Neural cell (in vitro differentiated cells): Measurements from ENCODE around the gene DNAJC13.

Source experiments
- EP300 ChIP-seq: fragments of 450-650 bp; conservative IDR thresholded peaks from 2 replicates; pipeline ENCODE4 v1.6.1; 2014; ENCODE audit warnings: antibody characterized with exemption, mild to moderate bottlenecking, moderate library complexity; ENCODE audit not compliant: poor library complexity, severe bottlenecking
- EZH2 ChIP-seq: fragments of 200-600, 300-800 bp; shearing (Covaris generic), sonication (generic); IDR thresholded peaks from 2 replicates; pipeline ENCODE4 v1.6.1; 2014; ENCODE audit warnings: antibody characterized with exemption, low read length, borderline replicate concordance, mild to moderate bottlenecking; ENCODE audit not compliant: insufficient read depth, poor library complexity, severe bottlenecking
- MXI1 ChIP-seq: fragments of 450-650 bp; conservative IDR thresholded peaks from 2 replicates; pipeline ENCODE4 v1.6.1; 2014; ENCODE audit warnings: antibody characterized with exemption, mild to moderate bottlenecking; ENCODE audit not compliant: poor library complexity, severe bottlenecking
- POLR2AphosphoS5 ChIP-seq: IDR thresholded peaks from 2 replicates; pipeline ENCODE4 v1.6.1; 2012
- RAD21 ChIP-seq: fragments of 450-650 bp; conservative IDR thresholded peaks from 2 replicates; pipeline ENCODE4 v1.6.1; 2014; ENCODE audit warnings: antibody characterized with exemption, mild to moderate bottlenecking, moderate library complexity
- SMC3 ChIP-seq: fragments of 450-650 bp; conservative IDR thresholded peaks from 2 replicates; pipeline ENCODE4 v1.6.1; 2014; ENCODE audit warnings: antibody characterized with exemption, mild to moderate bottlenecking, moderate library complexity; ENCODE audit not compliant: poor library complexity
- TAF1 ChIP-seq: IDR thresholded peaks from 2 replicates; pipeline ENCODE4 v1.6.1; 2012; ENCODE audit warnings: low read depth
- TF ChIP-seq, protein P1 (sequence below): fragments of 450-650 bp; IDR thresholded peaks from 2 replicates; pipeline ENCODE4 v1.5.1; 2014; ENCODE audit warnings: antibody characterized with exemption, mild to moderate bottlenecking, moderate library complexity; ENCODE audit not compliant: poor library complexity, severe bottlenecking
- TF ChIP-seq, protein P2 (sequence below): IDR thresholded peaks from 2 replicates; pipeline ENCODE4 v1.6.1; 2012; ENCODE audit warnings: borderline replicate concordance

DNA sequence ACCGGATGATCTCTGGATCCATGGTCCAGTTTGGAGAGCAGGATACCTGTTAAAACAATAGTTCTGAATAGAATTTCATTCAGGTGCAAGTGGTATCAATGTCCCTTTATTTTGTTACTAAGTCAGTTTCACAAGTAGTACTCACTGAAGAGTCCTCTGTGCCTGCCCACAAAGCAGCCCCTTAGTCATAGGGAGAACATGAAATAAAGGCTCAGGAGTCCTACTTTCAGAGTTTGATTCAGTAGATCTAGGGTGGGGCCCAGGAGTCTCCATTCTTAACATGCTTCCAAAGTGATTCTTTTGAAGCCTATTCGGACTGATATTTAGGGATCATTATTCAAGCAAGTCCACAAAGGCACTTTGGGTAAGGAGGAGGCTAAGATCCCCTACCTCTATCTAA lies 100.0 kb downstream of the DNAJC13 start:
- TF ChIP-seq POLR2AphosphoS5 (no peak), EP300 (no peak), EZH2 (no peak), RAD21 (no peak), TAF1 (no peak), SMC3 (no peak), MXI1 (no peak)
- TF ChIP-seq, protein P1, sequence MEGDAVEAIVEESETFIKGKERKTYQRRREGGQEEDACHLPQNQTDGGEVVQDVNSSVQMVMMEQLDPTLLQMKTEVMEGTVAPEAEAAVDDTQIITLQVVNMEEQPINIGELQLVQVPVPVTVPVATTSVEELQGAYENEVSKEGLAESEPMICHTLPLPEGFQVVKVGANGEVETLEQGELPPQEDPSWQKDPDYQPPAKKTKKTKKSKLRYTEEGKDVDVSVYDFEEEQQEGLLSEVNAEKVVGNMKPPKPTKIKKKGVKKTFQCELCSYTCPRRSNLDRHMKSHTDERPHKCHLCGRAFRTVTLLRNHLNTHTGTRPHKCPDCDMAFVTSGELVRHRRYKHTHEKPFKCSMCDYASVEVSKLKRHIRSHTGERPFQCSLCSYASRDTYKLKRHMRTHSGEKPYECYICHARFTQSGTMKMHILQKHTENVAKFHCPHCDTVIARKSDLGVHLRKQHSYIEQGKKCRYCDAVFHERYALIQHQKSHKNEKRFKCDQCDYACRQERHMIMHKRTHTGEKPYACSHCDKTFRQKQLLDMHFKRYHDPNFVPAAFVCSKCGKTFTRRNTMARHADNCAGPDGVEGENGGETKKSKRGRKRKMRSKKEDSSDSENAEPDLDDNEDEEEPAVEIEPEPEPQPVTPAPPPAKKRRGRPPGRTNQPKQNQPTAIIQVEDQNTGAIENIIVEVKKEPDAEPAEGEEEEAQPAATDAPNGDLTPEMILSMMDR: no peak
- TF ChIP-seq, protein P2, sequence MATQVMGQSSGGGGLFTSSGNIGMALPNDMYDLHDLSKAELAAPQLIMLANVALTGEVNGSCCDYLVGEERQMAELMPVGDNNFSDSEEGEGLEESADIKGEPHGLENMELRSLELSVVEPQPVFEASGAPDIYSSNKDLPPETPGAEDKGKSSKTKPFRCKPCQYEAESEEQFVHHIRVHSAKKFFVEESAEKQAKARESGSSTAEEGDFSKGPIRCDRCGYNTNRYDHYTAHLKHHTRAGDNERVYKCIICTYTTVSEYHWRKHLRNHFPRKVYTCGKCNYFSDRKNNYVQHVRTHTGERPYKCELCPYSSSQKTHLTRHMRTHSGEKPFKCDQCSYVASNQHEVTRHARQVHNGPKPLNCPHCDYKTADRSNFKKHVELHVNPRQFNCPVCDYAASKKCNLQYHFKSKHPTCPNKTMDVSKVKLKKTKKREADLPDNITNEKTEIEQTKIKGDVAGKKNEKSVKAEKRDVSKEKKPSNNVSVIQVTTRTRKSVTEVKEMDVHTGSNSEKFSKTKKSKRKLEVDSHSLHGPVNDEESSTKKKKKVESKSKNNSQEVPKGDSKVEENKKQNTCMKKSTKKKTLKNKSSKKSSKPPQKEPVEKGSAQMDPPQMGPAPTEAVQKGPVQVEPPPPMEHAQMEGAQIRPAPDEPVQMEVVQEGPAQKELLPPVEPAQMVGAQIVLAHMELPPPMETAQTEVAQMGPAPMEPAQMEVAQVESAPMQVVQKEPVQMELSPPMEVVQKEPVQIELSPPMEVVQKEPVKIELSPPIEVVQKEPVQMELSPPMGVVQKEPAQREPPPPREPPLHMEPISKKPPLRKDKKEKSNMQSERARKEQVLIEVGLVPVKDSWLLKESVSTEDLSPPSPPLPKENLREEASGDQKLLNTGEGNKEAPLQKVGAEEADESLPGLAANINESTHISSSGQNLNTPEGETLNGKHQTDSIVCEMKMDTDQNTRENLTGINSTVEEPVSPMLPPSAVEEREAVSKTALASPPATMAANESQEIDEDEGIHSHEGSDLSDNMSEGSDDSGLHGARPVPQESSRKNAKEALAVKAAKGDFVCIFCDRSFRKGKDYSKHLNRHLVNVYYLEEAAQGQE: no peak
